Activated CD4-positive, alpha-beta T cell treated with anti-CD3 and anti-CD28 coated beads for 48 hours (primary cell): ENCODE measurements around the gene EIF2B5.
"Not testable (repeated sequence)": the region's sequence is repeated elsewhere in the genome, so short reads cannot be mapped to it uniquely, and the experiment has no call there.

ENCODE experiments used
- DNase-seq: peaks from one replicate; pipeline ENCODE4 v3.0.0-alpha.2; 2020

Gene EIF2B5

GRCh38 chr3:184148076-184148475, 12.9 kb downstream of the EIF2B5 start:
- no peak for DNase-seq

- DNase-seq = no peak
Observed at GRCh38 chr3:184149123-184149522, 14.0 kb downstream of the EIF2B5 start.

- not testable (repeated sequence) for DNase-seq
Observed at GRCh38 chr3:184149770-184150169, 14.6 kb downstream of the EIF2B5 start.

- DNase-seq = peak; percentile 47
Observed at GRCh38 chr3:184154885-184155643, 19.9 kb downstream of the EIF2B5 start, which contains the start of gene DVL3. Gene DVL3, plus strand, starts transcription at chr3:184155377. Its CDS starts 259 bp downstream, at chr3:184155636.

- peak; percentile 72 for DNase-seq
Observed at GRCh38 chr3:184155644-184156521, 20.7 kb downstream of the EIF2B5 start.

- no peak for DNase-seq
Observed at GRCh38 chr3:184156522-184156955, 21.4 kb downstream of the EIF2B5 start.

- DNase-seq = no peak
Observed at GRCh38 chr3:184157206-184157605, 22.0 kb downstream of the EIF2B5 start.

GRCh38 chr3:184158404-184158803, 23.2 kb downstream of the EIF2B5 start:
- no peak for DNase-seq

GRCh38 chr3:184160456-184160855, 25.3 kb downstream of the EIF2B5 start:
- DNase-seq = no peak

GRCh38 chr3:184162571-184163070, 27.5 kb downstream of the EIF2B5 start:
- not testable (repeated sequence) for DNase-seq

- DNase-seq = no peak
Observed at GRCh38 chr3:184164648-184165330, 29.6 kb downstream of the EIF2B5 start.

- no peak for DNase-seq
Observed at GRCh38 chr3:184165543-184165942, 30.4 kb downstream of the EIF2B5 start.

GRCh38 chr3:184166671-184167070, 31.5 kb downstream of the EIF2B5 start:
- no peak for DNase-seq

GRCh38 chr3:184167786-184168185, 32.6 kb downstream of the EIF2B5 start:
- DNase-seq = no peak

- no peak for DNase-seq
Observed at GRCh38 chr3:184168363-184169120, 33.4 kb downstream of the EIF2B5 start.

- DNase-seq = no peak
Observed at GRCh38 chr3:184169896-184170875, 35.0 kb downstream of the EIF2B5 start.

GRCh38 chr3:184171562-184171961, 36.4 kb downstream of the EIF2B5 start:
- DNase-seq = no peak

- DNase-seq = no peak
Observed at GRCh38 chr3:184172681-184173373, 37.7 kb downstream of the EIF2B5 start.

- no peak for DNase-seq
Observed at GRCh38 chr3:184173374-184173722, 38.2 kb downstream of the EIF2B5 start.

GRCh38 chr3:184174284-184174645, 39.1 kb downstream of the EIF2B5 start:
- DNase-seq = no peak
